ENCODE measurements around the gene KCNN4.
"Not testable (repeated sequence)": the region's sequence is repeated elsewhere in the genome, so short reads cannot be mapped to it uniquely, and the experiment has no call there.

KCNN4 gene

GRCh38 chr19:43778651-43779050 is 2.1 kb downstream of the KCNN4 start:
- H3K4me1 ChIP-seq (ENCODE audit: low read length): peaks cover 50% of the 10 kb centered on the region
- H3K27ac ChIP-seq (ENCODE audit: low read length): peak overlapping the region; percentile 83
- peak overlapping the region; percentile 97 for H3K9ac ChIP-seq (ENCODE audit: low read length)

GRCh38 chr19:43777163-43777695 is 3.5 kb downstream of the KCNN4 start:
- peaks cover 93% of the 10 kb centered on the region for H3K79me2 ChIP-seq (ENCODE audit: low read length)
- H3K9ac ChIP-seq (ENCODE audit: low read length): peak overlapping the region; percentile 41
- peaks cover 59% of the 10 kb centered on the region for H3K36me3 ChIP-seq (replicated peaks; ENCODE audit: low read depth, low read length)
- H3K4me3 ChIP-seq (ENCODE audit: low read length): peak overlapping the region; percentile 92
- peaks cover 38% of the 10 kb centered on the region for H3K4me1 ChIP-seq (ENCODE audit: low read length)
- H4K20me1 ChIP-seq (ENCODE audit: insufficient read depth, low read length): peaks cover 75% of the 10 kb centered on the region
- H3K9me3 ChIP-seq (ENCODE audit: insufficient read depth, low read length): no peaks in the 10 kb centered on the region
- no peaks in the 10 kb centered on the region for H3K27me3 ChIP-seq (ENCODE audit: low read depth, low read length)
- H3K4me2 ChIP-seq (ENCODE audit: low read length): peak overlapping the region; percentile 99
- H3K27ac ChIP-seq (ENCODE audit: low read length): peak overlapping the region; percentile 83
- H2AFZ ChIP-seq (ENCODE audit: low read depth, low read length): no peak overlapping the region
- TF ChIP-seq CTCF (IDR thresholded peaks at IDR 0.05; ENCODE audit: low read depth, low read length) (no peak), EZH2phosphoT487 (IDR thresholded peaks at IDR 0.05; ENCODE audit: low read depth) (no peak)

More at GRCh38 chr19:43778651-43779050, 2.1 kb downstream of the KCNN4 start:
- no peak for TF ChIP-seq CTCF (IDR thresholded peaks at IDR 0.05; ENCODE audit: low read depth, low read length)
- TF ChIP-seq EZH2phosphoT487 (IDR thresholded peaks at IDR 0.05; ENCODE audit: low read depth): no peak
- Histone ChIP-seq H3K9me3 (ENCODE audit: insufficient read depth, low read length) (no peaks in the 10 kb centered on the region), H3K79me2 (ENCODE audit: low read length) (peaks cover 80% of the 10 kb centered on the region), H3K27me3 (ENCODE audit: low read depth, low read length) (no peaks in the 10 kb centered on the region), H4K20me1 (ENCODE audit: insufficient read depth, low read length) (peaks cover 60% of the 10 kb centered on the region), H3K4me2 (ENCODE audit: low read length) (peak overlapping the region; percentile 99), H3K36me3 (replicated peaks; ENCODE audit: low read depth, low read length) (peaks cover 45% of the 10 kb centered on the region), H2AFZ (ENCODE audit: low read depth, low read length) (no peak overlapping the region), H3K4me3 (ENCODE audit: low read length) (peak overlapping the region; percentile 92)

- Histone ChIP-seq H3K4me3 (ENCODE audit: low read length) (no peak overlapping the region), H3K27ac (ENCODE audit: low read length) (no peak overlapping the region), H3K27me3 (ENCODE audit: low read depth, low read length) (no peaks in the 10 kb centered on the region), H2AFZ (ENCODE audit: low read depth, low read length) (no peak overlapping the region), H3K9ac (ENCODE audit: low read length) (no peak overlapping the region), H3K4me2 (ENCODE audit: low read length) (no peak overlapping the region), H3K79me2 (ENCODE audit: low read length) (peaks cover 94% of the 10 kb centered on the region), H4K20me1 (ENCODE audit: insufficient read depth, low read length) (peaks cover 81% of the 10 kb centered on the region), H3K4me1 (ENCODE audit: low read length) (peaks cover 29% of the 10 kb centered on the region), H3K9me3 (ENCODE audit: insufficient read depth, low read length) (no peaks in the 10 kb centered on the region), H3K36me3 (replicated peaks; ENCODE audit: low read depth, low read length) (peaks cover 69% of the 10 kb centered on the region)
- TF ChIP-seq EZH2phosphoT487 (IDR thresholded peaks at IDR 0.05; ENCODE audit: low read depth) (no peak), CTCF (IDR thresholded peaks at IDR 0.05; ENCODE audit: low read depth, low read length) (no peak)
These were observed 4.5 kb downstream of the KCNN4 start for GRCh38 chr19:43776286-43776685.

GRCh38 chr19:43775299-43775890 is 5.4 kb downstream of the KCNN4 start:
- H3K9me3 ChIP-seq (ENCODE audit: insufficient read depth, low read length): no peaks in the 10 kb centered on the region
- H3K9ac ChIP-seq (ENCODE audit: low read length): no peak overlapping the region
- no peaks in the 10 kb centered on the region for H3K27me3 ChIP-seq (ENCODE audit: low read depth, low read length)
- no peak overlapping the region for H3K27ac ChIP-seq (ENCODE audit: low read length)
- peaks cover 78% of the 10 kb centered on the region for H3K36me3 ChIP-seq (replicated peaks; ENCODE audit: low read depth, low read length)
- H4K20me1 ChIP-seq (ENCODE audit: insufficient read depth, low read length): peaks cover 81% of the 10 kb centered on the region
- TF ChIP-seq CTCF (IDR thresholded peaks at IDR 0.05; ENCODE audit: low read depth, low read length): no peak
- no peak for TF ChIP-seq EZH2phosphoT487 (IDR thresholded peaks at IDR 0.05; ENCODE audit: low read depth)
- peaks cover 85% of the 10 kb centered on the region for H3K79me2 ChIP-seq (ENCODE audit: low read length)
- no peak overlapping the region for H3K4me3 ChIP-seq (ENCODE audit: low read length)
- H3K4me1 ChIP-seq (ENCODE audit: low read length): peaks cover 25% of the 10 kb centered on the region
- H2AFZ ChIP-seq (ENCODE audit: low read depth, low read length): no peak overlapping the region
- H3K4me2 ChIP-seq (ENCODE audit: low read length): no peak overlapping the region

GRCh38 chr19:43774940-43775258 is 5.9 kb downstream of the KCNN4 start:
- peaks cover 85% of the 10 kb centered on the region for H4K20me1 ChIP-seq (ENCODE audit: insufficient read depth, low read length)
- H3K79me2 ChIP-seq (ENCODE audit: low read length): peaks cover 80% of the 10 kb centered on the region
- not testable (repeated sequence) for H3K4me2 ChIP-seq (ENCODE audit: low read length); H2AFZ ChIP-seq (ENCODE audit: low read depth, low read length); H3K9me3 ChIP-seq (ENCODE audit: insufficient read depth, low read length); H3K4me3 ChIP-seq (ENCODE audit: low read length); H3K27ac ChIP-seq (ENCODE audit: low read length); H3K9ac ChIP-seq (ENCODE audit: low read length); H3K27me3 ChIP-seq (ENCODE audit: low read depth, low read length)
- H3K4me1 ChIP-seq (ENCODE audit: low read length): peaks cover 25% of the 10 kb centered on the region
- peaks cover 83% of the 10 kb centered on the region for H3K36me3 ChIP-seq (replicated peaks; ENCODE audit: low read depth, low read length)
